NCI-H128 (cell line): Measurements from ENCODE around the gene CHCHD4.

Experiments used
- DNase-seq: peaks from one replicate; lab custom pipeline; 2025; ENCODE audit not compliant: unreplicated experiment; lab: John Stamatoyannopoulos, UW

Gene CHCHD4

GRCh38 chr3:14150078-14150477 lies 25.4 kb upstream of the CHCHD4 start:
- DNase-seq: no peak

GRCh38 chr3:14148041-14148985 lies 23.6 kb upstream of the CHCHD4 start:
- no peak for DNase-seq

- DNase-seq: no peak
Observed at GRCh38 chr3:14147617-14148016, 22.9 kb upstream of the CHCHD4 start.

- no peak for DNase-seq
Observed at GRCh38 chr3:14147066-14147435, 22.4 kb upstream of the CHCHD4 start.

- no peak for DNase-seq
Observed at GRCh38 chr3:14146381-14147065, 21.9 kb upstream of the CHCHD4 start.

- no peak for DNase-seq
Observed at GRCh38 chr3:14145670-14146380, 21.2 kb upstream of the CHCHD4 start.

- DNase-seq: no peak
Observed at GRCh38 chr3:14145236-14145635, 20.6 kb upstream of the CHCHD4 start.

- DNase-seq: peak; percentile 62
Observed at GRCh38 chr3:14144423-14145075, 19.9 kb upstream of the CHCHD4 start.

- no peak for DNase-seq
Observed at GRCh38 chr3:14143271-14144225, 18.9 kb upstream of the CHCHD4 start.

GRCh38 chr3:14142567-14143270 lies 18.0 kb upstream of the CHCHD4 start:
- DNase-seq: no peak

- no peak for DNase-seq
Observed at GRCh38 chr3:14141602-14142341, 17.1 kb upstream of the CHCHD4 start.

GRCh38 chr3:14141144-14141543 lies 16.5 kb upstream of the CHCHD4 start:
- no peak for DNase-seq

GRCh38 chr3:14140668-14141067 lies 16.0 kb upstream of the CHCHD4 start:
- DNase-seq: no peak

- no peak for DNase-seq
Observed at GRCh38 chr3:14139771-14140170, 15.1 kb upstream of the CHCHD4 start.

- DNase-seq: no peak
Observed at GRCh38 chr3:14138878-14139655, 14.4 kb upstream of the CHCHD4 start.

- DNase-seq: no peak
Observed at GRCh38 chr3:14138109-14138877, 13.6 kb upstream of the CHCHD4 start.

- no peak for DNase-seq
Observed at GRCh38 chr3:14137445-14137844, 12.8 kb upstream of the CHCHD4 start.
